H9 (cell line): Measurements from ENCODE around the gene FOXB1. TPM values are rescaled to one million over a fixed set of nuclear protein-coding genes. Genes with fewer than 3 reads are reported as not detected.

Experiments
- DNase-seq: peaks from one replicate; pipeline ENCODE4 v3.0.0-alpha.2; 2017
- H2AFZ ChIP-seq: one replicate; pipeline ENCODE4 v1.6.1; 2013; ENCODE audit warnings: mild to moderate bottlenecking, low read length, control low read depth, moderate library complexity
- H2AK5ac ChIP-seq: 2 replicates; pipeline ENCODE4 v1.6.1; 2013; ENCODE audit warnings: low read length, control low read depth, mixed read lengths; ENCODE audit not compliant: insufficient read length
- H2BK120ac ChIP-seq: one replicate; pipeline ENCODE4 v1.6.1; 2013; ENCODE audit warnings: low read depth, mild to moderate bottlenecking, low read length, control low read depth, inconsistent platforms; ENCODE audit not compliant: poor library complexity, severe bottlenecking
- H2BK12ac ChIP-seq: 2 replicates; pipeline ENCODE4 v1.6.1; 2013; ENCODE audit warnings: low read length, control low read depth, mixed read lengths, low read depth; ENCODE audit not compliant: insufficient read length
- H2BK15ac ChIP-seq: 2 replicates; pipeline ENCODE4 v1.6.1; 2013; ENCODE audit warnings: low read depth, low read length, control low read depth
- H2BK20ac ChIP-seq: one replicate; pipeline ENCODE4 v1.6.1; 2013; ENCODE audit warnings: low read depth, mild to moderate bottlenecking, low read length, control low read depth, inconsistent platforms; ENCODE audit not compliant: poor library complexity, severe bottlenecking
- H2BK5ac ChIP-seq: 2 replicates; pipeline ENCODE4 v1.6.1; 2013; ENCODE audit warnings: low read length, control low read depth, mixed read lengths; ENCODE audit not compliant: insufficient read length
- H3K14ac ChIP-seq: 2 replicates; pipeline ENCODE4 v1.6.1; 2013; ENCODE audit warnings: low read length, control low read depth; ENCODE audit not compliant: insufficient read depth
- H3K18ac ChIP-seq: 2 replicates; pipeline ENCODE4 v1.6.1; 2013; ENCODE audit warnings: low read depth, mild to moderate bottlenecking, mixed read lengths, low read length, control low read depth; ENCODE audit not compliant: insufficient read length
- H3K23ac ChIP-seq: 2 replicates; pipeline ENCODE4 v1.6.1; 2013; ENCODE audit warnings: low read length, control low read depth, mixed read lengths, low read depth; ENCODE audit not compliant: insufficient read length
- H3K23me2 ChIP-seq: 2 replicates; pipeline ENCODE4 v1.6.1; 2013; ENCODE audit warnings: low read depth, mild to moderate bottlenecking, mixed read lengths, low read length, control low read depth; ENCODE audit not compliant: insufficient read length, poor library complexity, severe bottlenecking
- H3K27ac ChIP-seq: 2 replicates; pipeline ENCODE4 v1.5.1; 2013; ENCODE audit warnings: low read length, control low read depth, mixed read lengths, low read depth; ENCODE audit not compliant: insufficient read length
- H3K27me3 ChIP-seq: 2 replicates; pipeline ENCODE4 v1.6.1; 2013; ENCODE audit warnings: low read length, control low read depth, inconsistent platforms; ENCODE audit not compliant: insufficient read depth
- H3K4ac ChIP-seq: 2 replicates; pipeline ENCODE4 v1.6.1; 2013; ENCODE audit warnings: low read depth, mild to moderate bottlenecking, control low read depth, inconsistent platforms, low read length, moderate library complexity
- H3K4me1 ChIP-seq: 2 replicates; pipeline ENCODE4 v1.6.1; 2013; ENCODE audit warnings: low read length, control low read depth, inconsistent platforms; ENCODE audit not compliant: insufficient read depth
- H3K4me2 ChIP-seq: 2 replicates; pipeline ENCODE4 v1.6.1; 2013; ENCODE audit warnings: low read length, control low read depth, mixed read lengths; ENCODE audit not compliant: insufficient read length, insufficient read depth
- H3K56ac ChIP-seq: 2 replicates; pipeline ENCODE4 v1.6.1; 2013; ENCODE audit warnings: low read depth, mild to moderate bottlenecking, mixed read lengths, low read length, control low read depth; ENCODE audit not compliant: insufficient read length
- H3K79me1 ChIP-seq: 2 replicates; pipeline ENCODE4 v1.6.1; 2013; ENCODE audit warnings: low read depth, mild to moderate bottlenecking, moderate library complexity, low read length, control low read depth, inconsistent platforms; ENCODE audit not compliant: insufficient read depth, poor library complexity, severe bottlenecking
- H3K79me2 ChIP-seq: 2 replicates; pipeline ENCODE4 v1.6.1; 2013; ENCODE audit warnings: low read length, control low read depth, inconsistent platforms; ENCODE audit not compliant: insufficient read depth
- H3K9ac ChIP-seq: 2 replicates; pipeline ENCODE4 v1.6.1; 2013; ENCODE audit warnings: low read length, control low read depth, mixed read lengths; ENCODE audit not compliant: insufficient read length; ENCODE audit errors: extremely low read depth
- H3K9me3 ChIP-seq: one replicate; pipeline ENCODE4 v1.6.1; 2013; ENCODE audit warnings: low read depth, low read length, inconsistent platforms; ENCODE audit not compliant: control insufficient read depth
- H3T11ph ChIP-seq: one replicate; pipeline ENCODE4 v1.6.1; 2013; ENCODE audit warnings: mild to moderate bottlenecking, low read length, control low read depth, inconsistent platforms
- H4K20me1 ChIP-seq: one replicate; pipeline ENCODE4 v1.6.1; 2013; ENCODE audit not compliant: control insufficient read depth, insufficient read length, insufficient read depth
- H4K5ac ChIP-seq: 2 replicates; pipeline ENCODE4 v1.6.1; 2013; ENCODE audit warnings: low read depth, mild to moderate bottlenecking, mixed read lengths, low read length, control low read depth; ENCODE audit not compliant: insufficient read length
- H4K8ac ChIP-seq: replicated peaks from 2 replicates; pipeline ENCODE4 v1.6.1; 2013; ENCODE audit warnings: low read length, control low read depth, mixed read lengths, low read depth; ENCODE audit not compliant: insufficient read length
- H4K91ac ChIP-seq: 2 replicates; pipeline ENCODE4 v1.6.1; 2013; ENCODE audit warnings: low read depth, mild to moderate bottlenecking, moderate library complexity, mixed read lengths, low read length, control low read depth; ENCODE audit not compliant: insufficient read length
- H3K27ac Mint-ChIP-seq, 3 experiments: 2 replicates in 2 of 3; 3 replicates in 1 of 3; pipeline ENCODE4 v1.8.0; 2020 to 2021; ENCODE audit warnings: mixed read lengths in 3 of 3, mild to moderate bottlenecking in 1 of 3, moderate library complexity in 1 of 3
- H3K27me3 Mint-ChIP-seq: 2 replicates; pipeline ENCODE4 v1.8.0; 2021; ENCODE audit warnings: low read depth, mild to moderate bottlenecking, moderate library complexity, mixed read lengths
- H3K36me3 Mint-ChIP-seq, 3 experiments: 2 replicates in 2 of 3; 3 replicates in 1 of 3; pipeline ENCODE4 v1.8.0; 2020 to 2021; ENCODE audit warnings: low read depth in 3 of 3, mixed read lengths in 3 of 3; ENCODE audit not compliant: insufficient read depth in 1 of 3
- H3K4me1 Mint-ChIP-seq, 2 experiments: 2 replicates each; pipeline ENCODE4 v1.8.0; 2020; ENCODE audit warnings: mixed read lengths in 2 of 2
- H3K4me3 Mint-ChIP-seq, 2 experiments: 2 replicates in 1 of 2; 3 replicates in 1 of 2; pipeline ENCODE4 v1.8.0; 2020 to 2021; ENCODE audit warnings: mild to moderate bottlenecking in 2 of 2, mixed read lengths in 2 of 2, moderate library complexity in 1 of 2
- H3K9me3 Mint-ChIP-seq, 2 experiments: 2 replicates in 1 of 2; 3 replicates in 1 of 2; pipeline ENCODE4 v1.8.0; 2020; ENCODE audit warnings: mild to moderate bottlenecking in 2 of 2, mixed read lengths in 2 of 2, moderate library complexity in 1 of 2
- WGBS: extraction: QIAGEN DNeasy Blood & Tissue Kit; methylation state at CpG from one replicate; pipeline ENCODE4 v1.1.7; 2013; ENCODE audit warnings: missing lambda C conversion rate, low lambda C conversion rate, mixed read lengths; ENCODE audit not compliant: insufficient read length; ENCODE audit errors: extremely low coverage; 5-methylcytosine and 5-hydroxymethylcytosine counted together
- total RNA-seq: library from RNA; stranded (reverse); gene quantifications from 2 replicates; pipeline ENCODE4 v1.2.1, GENCODE V29; 2021
- TF ChIP-seq, protein P1 (sequence below): fragments of 200-600 bp; sonication (generic); conservative IDR thresholded peaks from 3 replicates; pipeline ENCODE4 v1.8.0; 2021; ENCODE audit warnings: antibody characterized with exemption, mild to moderate bottlenecking

FOXB1 gene
- total RNA-seq, 1 experiment from 2014 or later = 3.5 TPM

- no peak overlapping the region for H3K14ac ChIP-seq
- no peak overlapping the region; a peak in 1 of 7 replicates for H3K27ac Mint-ChIP-seq
- no peaks in the 10 kb centered on the region for H3K9me3 Mint-ChIP-seq
- H3K27me3 ChIP-seq = peaks cover 43% of the 10 kb centered on the region
- H3K56ac ChIP-seq = no peak overlapping the region
- H3K18ac ChIP-seq = no peak overlapping the region
- peaks cover 90% of the 10 kb centered on the region for H3K27me3 Mint-ChIP-seq
- H3K27ac ChIP-seq = no peak overlapping the region
- peaks cover 66% of the 10 kb centered on the region for H3K23me2 ChIP-seq
- no peak overlapping the region for H4K8ac ChIP-seq
- H2AFZ ChIP-seq = no peak overlapping the region
- peaks cover 9% of the 10 kb centered on the region for H3K4me1 ChIP-seq
- H2AK5ac ChIP-seq = no peak overlapping the region
- H2BK120ac ChIP-seq = no peak overlapping the region
- H3K79me1 ChIP-seq = no peaks in the 10 kb centered on the region
- no CpG with 5 or more reads among the region's 26 CpGs for WGBS
- no peak for DNase-seq
- H4K20me1 ChIP-seq = no peaks in the 10 kb centered on the region
- H3K4me3 Mint-ChIP-seq = peak overlapping the region; percentile 80 to 95
- no peak overlapping the region for H3T11ph ChIP-seq
- H2BK12ac ChIP-seq = no peak overlapping the region
- no peaks in the 10 kb centered on the region for H3K79me2 ChIP-seq
- no peak overlapping the region for H2BK15ac ChIP-seq
- H3K23ac ChIP-seq = no peak overlapping the region
- H3K9ac ChIP-seq = no peak overlapping the region
- peak overlapping the region; percentile 99 for H3K4me2 ChIP-seq
- TF ChIP-seq, protein P1, sequence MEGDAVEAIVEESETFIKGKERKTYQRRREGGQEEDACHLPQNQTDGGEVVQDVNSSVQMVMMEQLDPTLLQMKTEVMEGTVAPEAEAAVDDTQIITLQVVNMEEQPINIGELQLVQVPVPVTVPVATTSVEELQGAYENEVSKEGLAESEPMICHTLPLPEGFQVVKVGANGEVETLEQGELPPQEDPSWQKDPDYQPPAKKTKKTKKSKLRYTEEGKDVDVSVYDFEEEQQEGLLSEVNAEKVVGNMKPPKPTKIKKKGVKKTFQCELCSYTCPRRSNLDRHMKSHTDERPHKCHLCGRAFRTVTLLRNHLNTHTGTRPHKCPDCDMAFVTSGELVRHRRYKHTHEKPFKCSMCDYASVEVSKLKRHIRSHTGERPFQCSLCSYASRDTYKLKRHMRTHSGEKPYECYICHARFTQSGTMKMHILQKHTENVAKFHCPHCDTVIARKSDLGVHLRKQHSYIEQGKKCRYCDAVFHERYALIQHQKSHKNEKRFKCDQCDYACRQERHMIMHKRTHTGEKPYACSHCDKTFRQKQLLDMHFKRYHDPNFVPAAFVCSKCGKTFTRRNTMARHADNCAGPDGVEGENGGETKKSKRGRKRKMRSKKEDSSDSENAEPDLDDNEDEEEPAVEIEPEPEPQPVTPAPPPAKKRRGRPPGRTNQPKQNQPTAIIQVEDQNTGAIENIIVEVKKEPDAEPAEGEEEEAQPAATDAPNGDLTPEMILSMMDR = no peak
- peaks cover 0 to 2% (median 0%) of the 10 kb centered on the region in 3 experiments; a peak in 1 of 7 replicates for H3K36me3 Mint-ChIP-seq
- H3K4me1 Mint-ChIP-seq = peaks cover 71 to 81% of the 10 kb centered on the region in 2 experiments
- no peak overlapping the region for H2BK20ac ChIP-seq
- H3K9me3 ChIP-seq = no peaks in the 10 kb centered on the region
- H4K5ac ChIP-seq = no peak overlapping the region
- no peak overlapping the region for H2BK5ac ChIP-seq
- no peak overlapping the region for H3K4ac ChIP-seq
- H4K91ac ChIP-seq = no peak overlapping the region
Measured at GRCh38 chr15:60002528-60003218, 1.4 kb upstream of the FOXB1 start.
